HEK293 (cell line): Measurements from ENCODE around the gene VWA3B.

Source experiments
- CTCF ChIA-PET: fragments of 350-600 bp; formaldehyde crosslinking; extraction: SDS; loops from one replicate; lab custom pipeline; 2021; ENCODE audit warnings: antibody characterized with exemption; lab: Yijun Ruan, JAX
- POLR2A ChIA-PET: fragments of 300-600 bp; formaldehyde crosslinking; extraction: SDS; loops from one replicate; lab custom pipeline; 2020; ENCODE audit warnings: antibody characterized with exemption, inconsistent platforms; lab: Yijun Ruan, JAX
- H3K27ac ChIP-seq: fragments of 200-500 bp; sonication (Bioruptor generic); 2 replicates; pipeline ENCODE4 v1.5.1; 2014; ENCODE audit warnings: low read depth, low read length, control low read depth, inconsistent platforms; ENCODE audit errors: extremely low read depth
- H3K36me3 ChIP-seq, 2 experiments: fragments of 200-500 bp in 1 of 2; sonication (Bioruptor generic) in 1 of 2; 1 replicate in 1 of 2; 2 replicates in 1 of 2; pipeline ENCODE4 v1.5.1; 2014 to 2017; ENCODE audit warnings: inconsistent platforms in 2 of 2, low read length in 2 of 2; ENCODE audit not compliant: control insufficient read depth in 2 of 2, insufficient read depth in 1 of 2
- H3K4me1 ChIP-seq: fragments of 200-500 bp; sonication (Bioruptor generic); 2 replicates; pipeline ENCODE4 v1.5.1; 2014; ENCODE audit warnings: mild to moderate bottlenecking, low read length, inconsistent platforms; ENCODE audit not compliant: control insufficient read depth, insufficient read depth
- H3K4me3 ChIP-seq: 2 replicates; pipeline ENCODE4 v1.5.1; 2011; ENCODE audit warnings: low read depth, mild to moderate bottlenecking, control low read depth, low read length, moderate library complexity
- H3K9me3 ChIP-seq: fragments of 200-500 bp; sonication (Bioruptor generic); 2 replicates; pipeline ENCODE4 v1.5.1; 2014; ENCODE audit warnings: low read depth, low read length, inconsistent platforms; ENCODE audit not compliant: control insufficient read depth, insufficient read depth
- BCL11B ChIP-seq: fragments of 450-650 bp; formaldehyde crosslinking; IDR thresholded peaks from 2 replicates; pipeline ENCODE4 v1.5.1; 2016; ENCODE audit warnings: low read depth, missing biosample characterization, missing genetic modification characterization
- GLIS1 ChIP-seq: fragments of 450-650 bp; formaldehyde crosslinking; IDR thresholded peaks from 2 replicates; pipeline ENCODE4 v1.5.1; 2016; ENCODE audit warnings: missing biosample characterization, missing genetic modification characterization
- PRDM1 ChIP-seq: fragments of 450-650 bp; formaldehyde crosslinking; IDR thresholded peaks from 2 replicates; pipeline ENCODE4; 2016; ENCODE audit warnings: missing biosample characterization, missing genetic modification characterization
- SCRT1 ChIP-seq: fragments of 450-650 bp; formaldehyde crosslinking; IDR thresholded peaks from 2 replicates; pipeline ENCODE4 v1.5.1; 2016; ENCODE audit warnings: missing biosample characterization, missing genetic modification characterization, borderline replicate concordance
- SP2 ChIP-seq: fragments of 450-650 bp; formaldehyde crosslinking; IDR thresholded peaks from 2 replicates; pipeline ENCODE4 v1.5.1; 2016; ENCODE audit warnings: missing biosample characterization, missing genetic modification characterization
- ZBTB44 ChIP-seq: fragments of 450-650 bp; IDR thresholded peaks from 2 replicates; pipeline ENCODE4 v1.5.1; 2018; ENCODE audit warnings: missing biosample characterization, mild to moderate bottlenecking, missing genetic modification characterization
- ZBTB6 ChIP-seq: fragments of 450-650 bp; formaldehyde crosslinking; IDR thresholded peaks from 2 replicates; pipeline ENCODE4 v1.5.1; 2017; ENCODE audit warnings: missing biosample characterization, missing genetic modification characterization
- ZNF114 ChIP-seq: fragments of 450-650 bp; formaldehyde crosslinking; IDR thresholded peaks from 2 replicates; pipeline ENCODE4 v1.5.0; 2017; ENCODE audit warnings: missing biosample characterization, missing genetic modification characterization
- ZNF202 ChIP-seq: fragments of 450-650 bp; formaldehyde crosslinking; IDR thresholded peaks from 2 replicates; pipeline ENCODE4 v1.5.1; 2016; ENCODE audit warnings: missing biosample characterization, missing genetic modification characterization, borderline replicate concordance
- ZNF223 ChIP-seq: fragments of 450-650 bp; formaldehyde crosslinking; IDR thresholded peaks from 2 replicates; pipeline ENCODE4 v1.5.1; 2016; ENCODE audit warnings: missing biosample characterization, missing genetic modification characterization
- ZNF518A ChIP-seq: fragments of 450-650 bp; formaldehyde crosslinking; conservative IDR thresholded peaks from 2 replicates; pipeline ENCODE4 v1.5.1; 2016; ENCODE audit warnings: low read depth, missing biosample characterization, missing genetic modification characterization
- ZNF530 ChIP-seq: fragments of 450-650 bp; formaldehyde crosslinking; IDR thresholded peaks from 2 replicates; pipeline ENCODE4 v1.5.1; 2016; ENCODE audit warnings: low read depth, missing biosample characterization, missing genetic modification characterization
- ZNF560 ChIP-seq: fragments of 450-650 bp; formaldehyde crosslinking; IDR thresholded peaks from 2 replicates; pipeline ENCODE4 v1.5.1; 2017; ENCODE audit warnings: missing biosample characterization, missing genetic modification characterization, borderline replicate concordance
- ZNF571 ChIP-seq: fragments of 450-650 bp; formaldehyde crosslinking; IDR thresholded peaks from 2 replicates; pipeline ENCODE4 v1.5.0; 2017; ENCODE audit warnings: missing biosample characterization, missing genetic modification characterization
- ZNF626 ChIP-seq: fragments of 450-650 bp; sonication (Bioruptor Pico); formaldehyde crosslinking; IDR thresholded peaks from 2 replicates; pipeline ENCODE4 v1.5.1; 2018; ENCODE audit warnings: missing biosample characterization, missing genetic modification characterization, inconsistent platforms
- ZNF670 ChIP-seq: fragments of 450-650 bp; formaldehyde crosslinking; IDR thresholded peaks from 2 replicates; pipeline ENCODE4 v1.5.1; 2016; ENCODE audit warnings: missing biosample characterization, missing genetic modification characterization, low read depth
- ZNF677 ChIP-seq: fragments of 450-650 bp; IDR thresholded peaks from 2 replicates; pipeline ENCODE4 v1.5.0; 2018; ENCODE audit warnings: missing biosample characterization, mild to moderate bottlenecking, missing genetic modification characterization, moderate library complexity
- ZNF707 ChIP-seq: fragments of 450-650 bp; formaldehyde crosslinking; IDR thresholded peaks from 2 replicates; pipeline ENCODE4 v1.5.1; 2016; ENCODE audit warnings: missing biosample characterization, missing genetic modification characterization
- ZNF776 ChIP-seq: fragments of 450-650 bp; formaldehyde crosslinking; IDR thresholded peaks from 2 replicates; pipeline ENCODE4 v1.5.0; 2017; ENCODE audit warnings: missing biosample characterization, missing genetic modification characterization, borderline replicate concordance
- ZNF777 ChIP-seq: fragments of 450-650 bp; formaldehyde crosslinking; IDR thresholded peaks from 2 replicates; pipeline ENCODE4 v1.5.1; 2017; ENCODE audit warnings: missing biosample characterization, missing genetic modification characterization, borderline replicate concordance
- ZNF785 ChIP-seq: fragments of 450-650 bp; formaldehyde crosslinking; IDR thresholded peaks from 2 replicates; pipeline ENCODE4 v1.5.1; 2016; ENCODE audit warnings: missing biosample characterization, missing genetic modification characterization
- ZSCAN16 ChIP-seq: fragments of 450-650 bp; formaldehyde crosslinking; IDR thresholded peaks from 2 replicates; pipeline ENCODE4 v1.5.1; 2016; ENCODE audit warnings: missing biosample characterization, missing genetic modification characterization
- TF ChIP-seq, protein P1 (sequence below): fragments of 450-650 bp; formaldehyde crosslinking; IDR thresholded peaks from 2 replicates; pipeline ENCODE4 v1.5.1; 2016; ENCODE audit warnings: missing biosample characterization, missing genetic modification characterization
- TF ChIP-seq, protein P2 (sequence below): sonication (generic); formaldehyde crosslinking; IDR thresholded peaks from 2 replicates; pipeline ENCODE4 v1.8.1; 2022; ENCODE audit warnings: mild to moderate bottlenecking, moderate library complexity, missing genetic modification reagents
- TF ChIP-seq, protein P3 (sequence below): fragments of 450-650 bp; formaldehyde crosslinking; IDR thresholded peaks from 2 replicates; pipeline ENCODE4 v1.5.1; 2016; ENCODE audit warnings: missing biosample characterization, missing genetic modification characterization, borderline replicate concordance

Gene VWA3B

DNA sequence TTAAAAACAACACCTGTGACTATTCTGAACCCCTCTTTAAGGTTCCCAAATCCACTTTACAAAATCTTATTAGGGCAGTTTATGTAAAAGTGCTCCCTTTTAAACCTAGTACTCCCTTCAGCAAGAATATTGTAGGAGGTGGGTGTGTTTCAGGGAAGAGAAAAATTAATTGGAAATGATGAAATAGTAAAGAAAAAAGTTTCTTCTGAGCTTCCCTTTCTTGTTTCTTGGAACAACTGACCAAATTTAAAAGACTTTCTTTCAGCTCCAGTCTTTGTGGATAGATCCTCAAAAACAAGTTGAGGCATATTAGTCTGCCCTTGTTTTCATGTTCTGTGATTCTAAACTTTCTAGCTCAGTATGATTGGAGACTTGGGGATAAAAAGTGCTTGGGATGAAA is 3.0 kb downstream of the VWA3B start (continued):
- TF ChIP-seq, protein P1, sequence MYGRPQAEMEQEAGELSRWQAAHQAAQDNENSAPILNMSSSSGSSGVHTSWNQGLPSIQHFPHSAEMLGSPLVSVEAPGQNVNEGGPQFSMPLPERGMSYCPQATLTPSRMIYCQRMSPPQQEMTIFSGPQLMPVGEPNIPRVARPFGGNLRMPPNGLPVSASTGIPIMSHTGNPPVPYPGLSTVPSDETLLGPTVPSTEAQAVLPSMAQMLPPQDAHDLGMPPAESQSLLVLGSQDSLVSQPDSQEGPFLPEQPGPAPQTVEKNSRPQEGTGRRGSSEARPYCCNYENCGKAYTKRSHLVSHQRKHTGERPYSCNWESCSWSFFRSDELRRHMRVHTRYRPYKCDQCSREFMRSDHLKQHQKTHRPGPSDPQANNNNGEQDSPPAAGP (tag by site-specific recombination): no peak
- TF ChIP-seq ZNF560 (tag by site-specific recombination) (no peak), SCRT1 (tag by site-specific recombination) (no peak), PRDM1 (tag by site-specific recombination) (no peak), ZNF776 (tag by site-specific recombination) (no peak), ZNF777 (tag by site-specific recombination) (no peak), SP2 (tag by site-specific recombination) (no peak), GLIS1 (no peak), ZNF530 (tag by site-specific recombination) (no peak), ZNF670 (tag by site-specific recombination) (no peak), ZNF518A (tag by site-specific recombination) (no peak), ZNF785 (tag by site-specific recombination) (no peak)
- TF ChIP-seq, protein P2, sequence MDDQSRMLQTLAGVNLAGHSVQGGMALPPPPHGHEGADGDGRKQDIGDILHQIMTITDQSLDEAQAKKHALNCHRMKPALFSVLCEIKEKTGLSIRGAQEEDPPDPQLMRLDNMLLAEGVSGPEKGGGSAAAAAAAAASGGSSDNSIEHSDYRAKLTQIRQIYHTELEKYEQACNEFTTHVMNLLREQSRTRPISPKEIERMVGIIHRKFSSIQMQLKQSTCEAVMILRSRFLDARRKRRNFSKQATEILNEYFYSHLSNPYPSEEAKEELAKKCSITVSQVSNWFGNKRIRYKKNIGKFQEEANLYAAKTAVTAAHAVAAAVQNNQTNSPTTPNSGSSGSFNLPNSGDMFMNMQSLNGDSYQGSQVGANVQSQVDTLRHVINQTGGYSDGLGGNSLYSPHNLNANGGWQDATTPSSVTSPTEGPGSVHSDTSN (CRISPR knock-in tag): no peak

GRCh38 chr2:98090951-98091350 is 4.0 kb downstream of the VWA3B start:
- no peak overlapping the region for H3K4me3 ChIP-seq
- POLR2A ChIA-PET: no interaction called here
- CTCF ChIA-PET: interaction anchor here (1.2 kb wide), 1 partner anchor 9 kb away, joined by 3 read pairs; no protein-coding TSS in a partner anchor
- TF ChIP-seq ZNF223 (tag by site-specific recombination) (no peak), ZBTB6 (tag by site-specific recombination) (no peak), BCL11B (tag by site-specific recombination) (no peak), ZNF114 (tag by site-specific recombination) (no peak), ZNF571 (tag by site-specific recombination) (no peak), ZBTB44 (tag by site-specific recombination) (no peak), ZNF707 (tag by site-specific recombination) (no peak), ZNF626 (tag by site-specific recombination) (no peak), ZSCAN16 (tag by site-specific recombination) (no peak), ZNF202 (tag by site-specific recombination) (no peak), ZNF677 (tag by site-specific recombination) (no peak)
- TF ChIP-seq, protein P3, sequence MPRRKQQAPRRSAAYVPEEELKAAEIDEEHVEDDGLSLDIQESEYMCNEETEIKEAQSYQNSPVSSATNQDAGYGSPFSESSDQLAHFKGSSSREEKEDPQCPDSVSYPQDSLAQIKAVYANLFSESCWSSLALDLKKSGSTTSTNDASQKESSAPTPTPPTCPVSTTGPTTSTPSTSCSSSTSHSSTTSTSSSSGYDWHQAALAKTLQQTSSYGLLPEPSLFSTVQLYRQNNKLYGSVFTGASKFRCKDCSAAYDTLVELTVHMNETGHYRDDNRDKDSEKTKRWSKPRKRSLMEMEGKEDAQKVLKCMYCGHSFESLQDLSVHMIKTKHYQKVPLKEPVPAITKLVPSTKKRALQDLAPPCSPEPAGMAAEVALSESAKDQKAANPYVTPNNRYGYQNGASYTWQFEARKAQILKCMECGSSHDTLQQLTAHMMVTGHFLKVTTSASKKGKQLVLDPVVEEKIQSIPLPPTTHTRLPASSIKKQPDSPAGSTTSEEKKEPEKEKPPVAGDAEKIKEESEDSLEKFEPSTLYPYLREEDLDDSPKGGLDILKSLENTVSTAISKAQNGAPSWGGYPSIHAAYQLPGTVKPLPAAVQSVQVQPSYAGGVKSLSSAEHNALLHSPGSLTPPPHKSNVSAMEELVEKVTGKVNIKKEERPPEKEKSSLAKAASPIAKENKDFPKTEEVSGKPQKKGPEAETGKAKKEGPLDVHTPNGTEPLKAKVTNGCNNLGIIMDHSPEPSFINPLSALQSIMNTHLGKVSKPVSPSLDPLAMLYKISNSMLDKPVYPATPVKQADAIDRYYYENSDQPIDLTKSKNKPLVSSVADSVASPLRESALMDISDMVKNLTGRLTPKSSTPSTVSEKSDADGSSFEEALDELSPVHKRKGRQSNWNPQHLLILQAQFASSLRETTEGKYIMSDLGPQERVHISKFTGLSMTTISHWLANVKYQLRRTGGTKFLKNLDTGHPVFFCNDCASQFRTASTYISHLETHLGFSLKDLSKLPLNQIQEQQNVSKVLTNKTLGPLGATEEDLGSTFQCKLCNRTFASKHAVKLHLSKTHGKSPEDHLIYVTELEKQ: no peak

More at GRCh38 chr2:98090951-98091350, 4.0 kb downstream of the VWA3B start:
- no peaks in the 10 kb centered on the region for H3K9me3 ChIP-seq
- no peaks in the 10 kb centered on the region for H3K36me3 ChIP-seq
- H3K4me1 ChIP-seq: no peaks in the 10 kb centered on the region
- H3K27ac ChIP-seq: no peak overlapping the region
